ENCODE measurements around the gene COL16A1.

Gene COL16A1

DNA sequence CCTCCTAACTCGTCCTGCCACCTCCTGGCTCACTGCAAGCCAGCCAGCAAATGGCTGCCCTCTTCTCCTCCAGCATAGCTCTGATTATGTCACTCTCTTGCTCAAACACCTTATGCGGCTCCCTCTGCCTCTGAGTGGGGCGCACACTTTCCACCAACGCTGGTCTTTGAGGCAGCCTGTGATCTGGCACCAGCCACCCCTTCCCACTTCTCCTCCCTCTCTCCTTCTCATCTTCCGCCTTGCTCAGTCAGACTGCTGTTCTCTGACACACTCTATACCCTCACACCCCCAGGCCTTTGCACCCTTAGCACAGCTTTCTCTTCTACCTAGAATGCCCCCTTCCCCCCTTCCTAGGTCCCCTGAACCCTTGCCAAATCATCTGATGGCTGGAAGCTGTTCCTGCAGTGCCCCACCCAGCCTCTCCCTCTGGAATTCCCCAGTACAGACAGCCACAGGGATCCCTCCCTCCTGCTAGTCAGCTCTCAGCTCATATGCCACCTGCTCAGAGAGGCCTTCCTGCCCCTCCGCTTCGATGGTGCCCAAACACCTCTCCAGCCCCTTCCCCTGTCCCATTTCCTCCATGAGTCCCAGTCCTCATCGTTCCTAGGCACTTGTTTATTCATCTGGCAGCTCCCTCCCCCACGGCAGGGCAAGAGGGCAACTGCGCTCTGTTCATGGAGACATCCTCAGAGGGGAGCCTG lies 37.4 kb downstream of the COL16A1 start (continued):
- TF ChIP-seq ZBTB17 (tag by site-specific recombination; IDR thresholded peaks at IDR 0.05) (0 out of 2 replicates have a peak, but pooled peaks have one; percentile 44), ZNF48 (tag by site-specific recombination; IDR thresholded peaks at IDR 0.05) (no peak), KLF16 (tag by site-specific recombination; IDR thresholded peaks at IDR 0.05) (no peak), GLIS2 (tag by site-specific recombination; IDR thresholded peaks at IDR 0.05) (peak; percentile 33; the same call in 1 of the 2 replicates), ZNF335 (tag by site-specific recombination; conservative IDR thresholded peaks at IDR 0.05) (peak; percentile 89), ZNF600 (tag by site-specific recombination; IDR thresholded peaks at IDR 0.05) (peak; percentile 90), ZNF112 (tag by site-specific recombination; IDR thresholded peaks at IDR 0.05) (no peak), ZBTB20 (tag by site-specific recombination; IDR thresholded peaks at IDR 0.05) (peak; percentile 16; the same call in 1 of the 2 replicates), ZNF366 (tag by site-specific recombination; conservative IDR thresholded peaks at IDR 0.05) (peak; percentile 60), PATZ1 (tag by site-specific recombination; IDR thresholded peaks at IDR 0.05) (peak; percentile 64), ZNF211 (tag by site-specific recombination; IDR thresholded peaks at IDR 0.05; ENCODE audit: low read depth) (no peak), ZNF16 (tag by site-specific recombination; IDR thresholded peaks at IDR 0.05; ENCODE audit: low read depth) (peak; percentile 62; the same call in 1 of the 2 replicates), ZFHX2 (tag by site-specific recombination; conservative IDR thresholded peaks at IDR 0.05) (0 out of 2 replicates have a peak, but pooled peaks have one; percentile 28), ZNF341 (tag by site-specific recombination; IDR thresholded peaks at IDR 0.05; ENCODE audit: low read depth) (peak; percentile 89), GLIS1 (tag by site-specific recombination; IDR thresholded peaks at IDR 0.05) (0 out of 2 replicates have a peak, but pooled peaks have one; percentile 6), ZBTB49 (tag by site-specific recombination; IDR thresholded peaks at IDR 0.05; ENCODE audit: low read depth) (no peak), ZSCAN16 (tag by site-specific recombination; IDR thresholded peaks at IDR 0.05) (no peak), CTCF (tag by site-specific recombination; IDR thresholded peaks at IDR 0.05) (peak; percentile 11; the same call in 1 of the 2 replicates), ZNF311 (tag by site-specific recombination; IDR thresholded peaks at IDR 0.05; ENCODE audit: borderline replicate concordance) (no peak), KLF1 (tag by site-specific recombination; IDR thresholded peaks at IDR 0.05) (peak; percentile 84), ZNF544 (tag by site-specific recombination; IDR thresholded peaks at IDR 0.05) (no peak)
- TF ChIP-seq, protein P1, sequence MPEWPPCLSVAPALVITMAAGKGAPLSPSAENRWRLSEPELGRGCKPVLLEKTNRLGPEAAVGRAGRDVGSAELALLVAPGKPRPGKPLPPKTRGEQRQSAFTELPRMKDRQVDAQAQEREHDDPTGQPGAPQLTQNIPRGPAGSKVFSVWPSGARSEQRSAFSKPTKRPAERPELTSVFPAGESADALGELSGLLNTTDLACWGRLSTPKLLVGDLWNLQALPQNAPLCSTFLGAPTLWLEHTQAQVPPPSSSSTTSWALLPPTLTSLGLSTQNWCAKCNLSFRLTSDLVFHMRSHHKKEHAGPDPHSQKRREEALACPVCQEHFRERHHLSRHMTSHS (tag by site-specific recombination; IDR thresholded peaks at IDR 0.05): no peak
- TF ChIP-seq, protein P2, sequence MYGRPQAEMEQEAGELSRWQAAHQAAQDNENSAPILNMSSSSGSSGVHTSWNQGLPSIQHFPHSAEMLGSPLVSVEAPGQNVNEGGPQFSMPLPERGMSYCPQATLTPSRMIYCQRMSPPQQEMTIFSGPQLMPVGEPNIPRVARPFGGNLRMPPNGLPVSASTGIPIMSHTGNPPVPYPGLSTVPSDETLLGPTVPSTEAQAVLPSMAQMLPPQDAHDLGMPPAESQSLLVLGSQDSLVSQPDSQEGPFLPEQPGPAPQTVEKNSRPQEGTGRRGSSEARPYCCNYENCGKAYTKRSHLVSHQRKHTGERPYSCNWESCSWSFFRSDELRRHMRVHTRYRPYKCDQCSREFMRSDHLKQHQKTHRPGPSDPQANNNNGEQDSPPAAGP (tag by site-specific recombination; IDR thresholded peaks at IDR 0.05): 0 out of 2 replicates have a peak, but pooled peaks have one; percentile 43
